Measurements from ENCODE around the gene MMRN2.

The MMRN2 gene

GRCh38 chr10:86969421-86970041 is 12.1 kb upstream of the MMRN2 start:
- DNase-seq = no peak

- DNase-seq = no peak
Measured at GRCh38 chr10:86968994-86969355, 11.6 kb upstream of the MMRN2 start.

- DNase-seq = peak in 1 of 4 experiments; percentile 17
Measured at GRCh38 chr10:86968271-86968993, 11.0 kb upstream of the MMRN2 start, which contains the start of gene ADIRF. Gene ADIRF, plus strand, starts transcription at chr10:86968482. Its CDS starts 63 bp downstream, at chr10:86968545.

- DNase-seq = no peak
Measured at GRCh38 chr10:86967481-86967941, 10.1 kb upstream of the MMRN2 start.

- DNase-seq = no peak
Measured at GRCh38 chr10:86965986-86966654, 8.7 kb upstream of the MMRN2 start.

- no peak for DNase-seq
Measured at GRCh38 chr10:86964847-86965190, 7.4 kb upstream of the MMRN2 start.

- DNase-seq = no peak
Measured at GRCh38 chr10:86964061-86964846, 6.8 kb upstream of the MMRN2 start.

GRCh38 chr10:86963341-86963919 is 6.0 kb upstream of the MMRN2 start:
- DNase-seq = no peak

- DNase-seq = no peak
Measured at GRCh38 chr10:86962981-86963310, 5.5 kb upstream of the MMRN2 start.

- no peak for DNase-seq
Measured at GRCh38 chr10:86962136-86962980, 4.9 kb upstream of the MMRN2 start.

- no peak for DNase-seq
Measured at GRCh38 chr10:86961481-86962091, 4.2 kb upstream of the MMRN2 start.

GRCh38 chr10:86960863-86961434 is 3.5 kb upstream of the MMRN2 start:
- no peak for DNase-seq

GRCh38 chr10:86960003-86960862 is 2.8 kb upstream of the MMRN2 start:
- DNase-seq = no peak

- DNase-seq = no peak
Measured at GRCh38 chr10:86959737-86960002, 2.3 kb upstream of the MMRN2 start.

GRCh38 chr10:86958901-86959736 is 1.7 kb upstream of the MMRN2 start:
- DNase-seq = no peak

GRCh38 chr10:86958116-86958900 is 893 bp upstream of the MMRN2 start, which contains the start of gene SNCG:
Gene SNCG, plus strand, starts transcription at chr10:86958599. Its CDS starts 99 bp downstream, at chr10:86958698.
- no peak for DNase-seq

- no peak for DNase-seq
Measured at GRCh38 chr10:86956848-86957448, 467 bp downstream of the MMRN2 start.

GRCh38 chr10:86956195-86956847 is 1.1 kb downstream of the MMRN2 start:
- DNase-seq = no peak
